Measurements from ENCODE around the gene SLC17A3.

Gene SLC17A3

DNA sequence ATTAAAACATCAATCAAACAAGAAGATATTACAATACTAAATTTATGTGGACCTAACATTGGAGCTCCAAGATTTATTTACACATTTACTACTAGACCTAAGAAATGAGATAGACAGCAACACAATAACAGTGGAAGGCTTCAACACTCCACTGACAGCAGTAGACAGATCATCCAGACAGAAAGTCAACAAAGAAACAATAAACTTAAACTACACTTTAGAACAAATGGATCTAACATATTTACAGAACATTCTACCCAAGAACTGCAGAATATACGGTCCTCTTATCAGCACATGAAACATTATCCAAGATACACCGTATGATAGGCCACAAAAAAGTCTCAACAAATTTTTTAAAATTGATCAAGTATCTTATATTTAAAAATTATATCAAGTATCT is 69.2 kb downstream of the SLC17A3 start:
- Histone ChIP-seq H3K4me1 (ENCODE audit: control insufficient read depth, insufficient read depth, low read length) (no peaks in the 10 kb centered on the region), H3K9ac (ENCODE audit: low read length in 2 of 2) (no peak overlapping the region), H3K27me3 (ENCODE audit: control insufficient read depth in 1 of 2, insufficient read depth in 2 of 2, low read length in 2 of 2) (no peaks in the 10 kb centered on the region), H3K27ac (ENCODE audit: low read length) (no peak overlapping the region), H3K9me3 (ENCODE audit: control insufficient read depth in 2 of 2, low read length in 2 of 2) (no peaks in the 10 kb centered on the region), H3K4me3 (ENCODE audit: low read length in 2 of 2) (no peak overlapping the region), H3K36me3 (ENCODE audit: control insufficient read depth in 2 of 2, insufficient read depth in 2 of 2, low read length in 2 of 2) (no peaks in the 10 kb centered on the region)

GRCh38 chr6:25801436-25801835 is 72.6 kb downstream of the SLC17A3 start:
- Histone ChIP-seq H3K4me1 (ENCODE audit: control insufficient read depth, insufficient read depth, low read length) (no peaks in the 10 kb centered on the region), H3K27ac (ENCODE audit: low read length) (no peak overlapping the region), H3K9me3 (ENCODE audit: control insufficient read depth in 2 of 2, low read length in 2 of 2) (no peaks in the 10 kb centered on the region), H3K36me3 (ENCODE audit: control insufficient read depth in 2 of 2, insufficient read depth in 2 of 2, low read length in 2 of 2) (no peaks in the 10 kb centered on the region), H3K9ac (ENCODE audit: low read length in 2 of 2) (no peak overlapping the region), H3K27me3 (ENCODE audit: control insufficient read depth in 1 of 2, insufficient read depth in 2 of 2, low read length in 2 of 2) (no peaks in the 10 kb centered on the region), H3K4me3 (ENCODE audit: low read length in 2 of 2) (no peak overlapping the region)

Data from stomach smooth muscle (tissue), 2 donors.